GM23248 (cell line): ENCODE data around the gene QPCTL. TPM values are rescaled to one million over a fixed set of nuclear protein-coding genes. Genes with fewer than 3 reads are reported as not detected.

Experiments
- DNase-seq: peaks from one replicate; pipeline ENCODE4 v3.0.0-alpha.2; 2015
- H2AFZ ChIP-seq: fragments of 200-600 bp; sonication (generic); 2 replicates; pipeline ENCODE4 v1.6.1; 2016; ENCODE audit warnings: antibody characterized with exemption
- H3F3A ChIP-seq: fragments of 200-600 bp; sonication (generic); 2 replicates; pipeline ENCODE4 v1.6.1; 2016; ENCODE audit warnings: mild to moderate bottlenecking, antibody characterized with exemption, mixed run types; ENCODE audit not compliant: insufficient read depth
- H3K27ac ChIP-seq: fragments of 200-600 bp; sonication (generic); 2 replicates; pipeline ENCODE4 v1.5.1; 2016; ENCODE audit warnings: mild to moderate bottlenecking
- H3K27me3 ChIP-seq: fragments of 200-600 bp; sonication (generic); replicated peaks from 2 replicates; pipeline ENCODE4 v1.6.1; 2016; ENCODE audit warnings: mild to moderate bottlenecking; ENCODE audit not compliant: insufficient read depth
- H3K36me3 ChIP-seq: fragments of 200-600 bp; sonication (generic); 2 replicates; pipeline ENCODE4 v1.6.1; 2016; ENCODE audit warnings: low read depth, mild to moderate bottlenecking
- H3K4me1 ChIP-seq: fragments of 200-600 bp; sonication (generic); 2 replicates; pipeline ENCODE4 v1.6.1; 2016; ENCODE audit warnings: mild to moderate bottlenecking; ENCODE audit not compliant: insufficient read depth
- H3K4me2 ChIP-seq: fragments of 200-600 bp; sonication (generic); one replicate; pipeline ENCODE4 v1.6.1; 2016; ENCODE audit warnings: mild to moderate bottlenecking; ENCODE audit not compliant: unreplicated experiment
- H3K4me3 ChIP-seq: fragments of 200-600 bp; sonication (generic); 2 replicates; pipeline ENCODE4 v1.5.1; 2016; ENCODE audit warnings: mild to moderate bottlenecking
- H3K79me2 ChIP-seq: fragments of 200-600 bp; sonication (generic); 2 replicates; pipeline ENCODE4 v1.6.1; 2016; ENCODE audit warnings: mild to moderate bottlenecking; ENCODE audit not compliant: insufficient read depth
- H3K9ac ChIP-seq: fragments of 200-600 bp; sonication (generic); 2 replicates; pipeline ENCODE4 v1.6.1; 2016; ENCODE audit warnings: mild to moderate bottlenecking
- H3K9me2 ChIP-seq: fragments of 200-600 bp; sonication (generic); 2 replicates; pipeline ENCODE4 v1.6.1; 2016; ENCODE audit warnings: mixed run types, mild to moderate bottlenecking, moderate library complexity; ENCODE audit not compliant: insufficient read depth
- H3K9me3 ChIP-seq: fragments of 200-600 bp; sonication (generic); one replicate; pipeline ENCODE4 v1.6.1; 2017; ENCODE audit warnings: low read depth
- H4K20me1 ChIP-seq: fragments of 200-600 bp; sonication (generic); 2 replicates; pipeline ENCODE4 v1.6.0; 2016; ENCODE audit not compliant: insufficient read depth
- EZH2 ChIP-seq: fragments of 200-600 bp; sonication (generic); IDR thresholded peaks from 2 replicates; pipeline ENCODE4 v1.6.1; 2018; ENCODE audit warnings: antibody characterized with exemption, mild to moderate bottlenecking; ENCODE audit not compliant: insufficient read depth, poor library complexity, severe bottlenecking
- EZH2phosphoT487 ChIP-seq: fragments of 200-600 bp; sonication (generic); IDR thresholded peaks from 2 replicates; pipeline ENCODE4 v1.6.1; 2018; ENCODE audit warnings: antibody characterized with exemption, moderate library complexity, mild to moderate bottlenecking, low read depth; ENCODE audit not compliant: insufficient read depth
- WGBS, 2 experiments: methylation state at CpG; one replicate each; pipeline ENCODE4 v1.1.6; 2015 to 2017; ENCODE audit warnings: low lambda C conversion rate in 2 of 2, low coverage in 1 of 2; ENCODE audit errors: missing lambda C conversion rate in 2 of 2; 5-methylcytosine and 5-hydroxymethylcytosine counted together
- in situ Hi-C: fragments of 300-500 bp; cut with MboI; formaldehyde crosslinking; loops from 2 replicates; pipeline ENCODE4 v1.15.0; 2020
- polyA plus RNA-seq: library from polyadenylated mRNA; unstranded; fragments of >200 nt; fragmentation: Nextera tagmentation; extraction: Ambion mirVana; gene quantifications from 2 replicates; pipeline ENCODE4 v1.2.1, GENCODE V29; 2016
- total RNA-seq: library from RNA; depleted of rRNA; stranded (reverse); fragments of >200 nt; shearing (Covaris generic); gene quantifications from 2 replicates; pipeline ENCODE4 v1.2.3, GENCODE V29; 2014

Gene QPCTL
- total and polyA plus RNA-seq, 2 experiments from 2014 or later: 7.4 to 13.2 TPM

GRCh38 chr19:45645068-45645630 is 47.3 kb upstream of the QPCTL start:
- no peak overlapping the region for H3K9ac ChIP-seq
- in situ Hi-C loops: no loop called here

GRCh38 chr19:45645631-45646344 is 46.7 kb upstream of the QPCTL start:
- in situ Hi-C loops: no loop called here
- Histone ChIP-seq H3K4me3 (peak overlapping the region; percentile 62), H3K9me2 (no peaks in the 10 kb centered on the region), H3K4me1 (no peaks in the 10 kb centered on the region), H3K27me3 (no peaks in the 10 kb centered on the region), H3K9ac (no peak overlapping the region; the same call in 1 of the 2 replicates), H3K9me3 (no peaks in the 10 kb centered on the region), H3F3A (peaks cover 7% of the 10 kb centered on the region), H3K4me2 (peak overlapping the region; percentile 47), H2AFZ (peak overlapping the region; percentile 63), H3K79me2 (no peaks in the 10 kb centered on the region), H3K36me3 (no peaks in the 10 kb centered on the region), H4K20me1 (no peaks in the 10 kb centered on the region), H3K27ac (no peak overlapping the region)
- TF ChIP-seq EZH2: no peak
- no peak for TF ChIP-seq EZH2phosphoT487
- WGBS, 2 experiments: 3% methylated on average over 24 to 27 of the region's 27 CpGs
- DNase-seq: peak; percentile 92

More at GRCh38 chr19:45645068-45645630, 47.3 kb upstream of the QPCTL start:
- H4K20me1 ChIP-seq: no peaks in the 10 kb centered on the region
- TF ChIP-seq EZH2: no peak
- TF ChIP-seq EZH2phosphoT487: no peak
- H3K36me3 ChIP-seq: no peaks in the 10 kb centered on the region
- H2AFZ ChIP-seq: peak overlapping the region; percentile 63
- H3K4me3 ChIP-seq: peak overlapping the region; percentile 62
- DNase-seq: no peak
- H3K27ac ChIP-seq: no peak overlapping the region
- peaks cover 10% of the 10 kb centered on the region for H3F3A ChIP-seq
- no peaks in the 10 kb centered on the region for H3K9me3 ChIP-seq
- no peaks in the 10 kb centered on the region for H3K79me2 ChIP-seq
- no peaks in the 10 kb centered on the region for H3K9me2 ChIP-seq
- no peaks in the 10 kb centered on the region for H3K27me3 ChIP-seq
- WGBS, 2 experiments: 2 to 9% methylated on average over 15 to 22 of the region's 35 CpGs
- peak overlapping the region; percentile 47 for H3K4me2 ChIP-seq
- no peaks in the 10 kb centered on the region for H3K4me1 ChIP-seq

- H3K4me3 ChIP-seq: peak overlapping the region; percentile 62
- H3K4me2 ChIP-seq: peak overlapping the region; percentile 47
- TF ChIP-seq EZH2: no peak
- TF ChIP-seq EZH2phosphoT487: no peak
- in situ Hi-C loops: no loop called here
- H3K27me3 ChIP-seq: no peaks in the 10 kb centered on the region
- H3K79me2 ChIP-seq: no peaks in the 10 kb centered on the region
- H3K9ac ChIP-seq: no peak overlapping the region
- H2AFZ ChIP-seq: peak overlapping the region; percentile 63
- H3K27ac ChIP-seq: no peak overlapping the region
- H3K36me3 ChIP-seq: no peaks in the 10 kb centered on the region
- WGBS, 2 experiments: 42 to 46% methylated on average over 9 of the region's 9 CpGs
- no peak for DNase-seq
- H3K4me1 ChIP-seq: no peaks in the 10 kb centered on the region
- no peaks in the 10 kb centered on the region for H4K20me1 ChIP-seq
- H3K9me3 ChIP-seq: no peaks in the 10 kb centered on the region
- peaks cover 2% of the 10 kb centered on the region; the same call in 1 of the 2 replicates for H3F3A ChIP-seq
- no peaks in the 10 kb centered on the region for H3K9me2 ChIP-seq
Measured at GRCh38 chr19:45646345-45646698, 46.1 kb upstream of the QPCTL start.

GRCh38 chr19:45650722-45651121 is 41.7 kb upstream of the QPCTL start:
- H3K79me2 ChIP-seq: no peaks in the 10 kb centered on the region
- 56 to 63% methylated on average over 3 of the region's 3 CpGs for WGBS, 2 experiments
- in situ Hi-C loops: no loop called here

More at GRCh38 chr19:45650722-45651121, 41.7 kb upstream of the QPCTL start:
- Histone ChIP-seq H3K9ac (no peak overlapping the region), H3K4me3 (no peak overlapping the region), H3K27ac (no peak overlapping the region), H4K20me1 (no peaks in the 10 kb centered on the region), H3K27me3 (no peaks in the 10 kb centered on the region), H3K4me1 (no peaks in the 10 kb centered on the region), H3K4me2 (no peak overlapping the region), H3K36me3 (no peaks in the 10 kb centered on the region), H3K9me3 (no peaks in the 10 kb centered on the region), H3K9me2 (no peaks in the 10 kb centered on the region), H3F3A (no peaks in the 10 kb centered on the region), H2AFZ (no peak overlapping the region)
- no peak for DNase-seq
- TF ChIP-seq EZH2 (no peak), EZH2phosphoT487 (no peak)
